Measurements from ENCODE around the gene PTER.

Gene PTER

DNA sequence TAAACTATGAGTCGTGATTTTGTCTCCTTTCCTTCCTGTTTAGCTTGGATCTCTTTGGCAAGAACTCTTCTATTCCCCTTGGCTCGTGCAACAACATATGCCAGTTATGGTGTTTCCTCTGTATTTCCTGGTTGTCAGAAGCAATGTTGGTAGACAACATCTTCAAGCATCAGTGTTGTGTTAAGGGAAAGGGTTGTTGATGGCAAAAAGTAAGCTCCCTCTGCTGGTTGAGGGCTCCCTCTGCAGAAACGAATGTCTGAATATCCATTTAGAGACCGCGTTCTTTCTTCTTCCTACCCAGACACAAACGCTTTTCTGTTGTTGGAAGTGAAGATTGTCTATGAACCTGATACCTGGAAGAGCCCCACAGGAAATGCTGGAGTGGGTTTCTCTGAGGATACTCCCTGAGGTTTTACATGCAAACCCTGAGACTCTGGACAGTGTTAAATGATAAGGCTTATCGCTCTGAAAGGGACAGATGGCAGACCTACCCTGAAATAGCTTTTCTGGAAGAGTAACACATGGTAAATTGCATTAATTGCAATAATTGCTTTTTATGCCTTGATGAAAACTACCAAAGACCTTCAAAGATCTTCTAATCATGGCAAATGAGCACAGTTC is 108.4 kb downstream of the PTER start:
- no peak overlapping the region for H2AFZ ChIP-seq (ENCODE audit: low read length)

DNA sequence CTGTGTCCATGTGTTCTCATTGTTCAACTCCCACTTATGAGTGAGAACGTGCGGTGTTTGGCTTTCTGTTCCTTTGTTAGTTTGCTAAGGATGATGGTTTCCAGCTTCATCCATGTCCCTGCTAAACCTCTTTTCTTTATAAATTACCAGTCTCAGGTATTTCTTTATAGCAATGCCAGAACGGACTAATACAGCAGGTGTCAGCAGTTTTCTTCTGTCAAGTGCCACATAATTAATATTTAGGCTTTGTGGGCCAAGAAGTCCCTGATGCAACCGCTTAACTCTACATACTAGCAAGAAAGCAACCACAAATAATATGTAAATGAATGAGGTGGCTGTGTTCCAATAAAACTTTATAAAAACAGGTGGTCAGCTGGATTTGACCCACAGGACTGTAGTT is 111.2 kb downstream of the PTER start:
- H2AFZ ChIP-seq (ENCODE audit: low read length): no peak overlapping the region
- TF ChIP-seq CTCF (IDR thresholded peaks at IDR 0.05; ENCODE audit: low read length) (no peak), EZH2 (IDR thresholded peaks at IDR 0.05; ENCODE audit: borderline replicate concordance, low read length) (no peak)
- H3K79me2 ChIP-seq (ENCODE audit: insufficient read depth, low read length): no peaks in the 10 kb centered on the region
- no peaks in the 10 kb centered on the region for H4K20me1 ChIP-seq (ENCODE audit: insufficient read depth, low read length)
- H3K9ac ChIP-seq (ENCODE audit: low read length): no peak overlapping the region
- H3K4me3 ChIP-seq (ENCODE audit: low read depth, low read length, poor library complexity, severe bottlenecking): no peak overlapping the region
- no peak overlapping the region for H3K4me2 ChIP-seq (ENCODE audit: low read length)
- H3K4me1 ChIP-seq (ENCODE audit: insufficient read depth, low read length, severe bottlenecking): no peaks in the 10 kb centered on the region
- no peaks in the 10 kb centered on the region for H3K9me3 ChIP-seq (ENCODE audit: low read length)
- H3K27ac ChIP-seq (ENCODE audit: low read depth, low read length, poor library complexity, severe bottlenecking): no peak overlapping the region
- no peaks in the 10 kb centered on the region; the same call in 1 of the 2 replicates for H3K27me3 ChIP-seq (ENCODE audit: insufficient read depth, low read length)
- no peaks in the 10 kb centered on the region for H3K36me3 ChIP-seq (ENCODE audit: insufficient read depth, low read length)
- H3F3A ChIP-seq (ENCODE audit: insufficient read depth, low read length): no peaks in the 10 kb centered on the region
- no peaks in the 10 kb centered on the region for H3K9me2 ChIP-seq (ENCODE audit: low read depth, low read length)

More for the DNA sequence above, 108.4 kb downstream of the PTER start:
- Histone ChIP-seq H3F3A (ENCODE audit: insufficient read depth, low read length) (no peaks in the 10 kb centered on the region), H3K9me2 (ENCODE audit: low read depth, low read length) (no peaks in the 10 kb centered on the region), H3K27ac (ENCODE audit: low read depth, low read length, poor library complexity, severe bottlenecking) (no peak overlapping the region), H3K79me2 (ENCODE audit: insufficient read depth, low read length) (no peaks in the 10 kb centered on the region), H3K4me2 (ENCODE audit: low read length) (no peak overlapping the region), H3K9me3 (ENCODE audit: low read length) (no peaks in the 10 kb centered on the region), H3K9ac (ENCODE audit: low read length) (no peak overlapping the region), H3K36me3 (ENCODE audit: insufficient read depth, low read length) (no peaks in the 10 kb centered on the region), H3K27me3 (ENCODE audit: insufficient read depth, low read length) (no peaks in the 10 kb centered on the region; the same call in 1 of the 2 replicates), H3K4me3 (ENCODE audit: low read depth, low read length, poor library complexity, severe bottlenecking) (no peak overlapping the region), H3K4me1 (ENCODE audit: insufficient read depth, low read length, severe bottlenecking) (no peaks in the 10 kb centered on the region), H4K20me1 (ENCODE audit: insufficient read depth, low read length) (no peaks in the 10 kb centered on the region)
- TF ChIP-seq CTCF (IDR thresholded peaks at IDR 0.05; ENCODE audit: low read length) (peak; percentile 72), EZH2 (IDR thresholded peaks at IDR 0.05; ENCODE audit: borderline replicate concordance, low read length) (no peak)

GRCh38 chr10:16559236-16559773 is 122.5 kb downstream of the PTER start:
- Histone ChIP-seq H3K9ac (ENCODE audit: low read length) (no peak overlapping the region), H3K4me1 (ENCODE audit: insufficient read depth, low read length, severe bottlenecking) (no peaks in the 10 kb centered on the region), H3K27ac (ENCODE audit: low read depth, low read length, poor library complexity, severe bottlenecking) (no peak overlapping the region), H3K9me2 (ENCODE audit: low read depth, low read length) (no peaks in the 10 kb centered on the region), H2AFZ (ENCODE audit: low read length) (no peak overlapping the region), H3K4me3 (ENCODE audit: low read depth, low read length, poor library complexity, severe bottlenecking) (no peak overlapping the region), H4K20me1 (ENCODE audit: insufficient read depth, low read length) (no peaks in the 10 kb centered on the region), H3K79me2 (ENCODE audit: insufficient read depth, low read length) (no peaks in the 10 kb centered on the region), H3F3A (ENCODE audit: insufficient read depth, low read length) (no peaks in the 10 kb centered on the region), H3K27me3 (ENCODE audit: insufficient read depth, low read length) (no peaks in the 10 kb centered on the region), H3K36me3 (ENCODE audit: insufficient read depth, low read length) (no peaks in the 10 kb centered on the region), H3K9me3 (ENCODE audit: low read length) (no peaks in the 10 kb centered on the region), H3K4me2 (ENCODE audit: low read length) (no peak overlapping the region)
- TF ChIP-seq EZH2 (IDR thresholded peaks at IDR 0.05; ENCODE audit: borderline replicate concordance, low read length) (no peak), CTCF (IDR thresholded peaks at IDR 0.05; ENCODE audit: low read length) (no peak)
